Naive thymus-derived CD8-positive, alpha-beta T cell (primary cell): ENCODE data around the gene NT5C2. TPM values are rescaled to one million over a fixed set of nuclear protein-coding genes. Genes with fewer than 3 reads are reported as not detected.
"Not testable (repeated sequence)": the region's sequence is repeated elsewhere in the genome, so short reads cannot be mapped to it uniquely, and the experiment has no call there.

Experiments used
- ATAC-seq, 2 donors: fragments of 150-1000 bp; cut with Tn5 transposase in 1 of 2; sonication (Bioruptor Pico), chemical (Tn5 transposase) in 1 of 2; 1 replicate in 1 of 2; 2 replicates in 1 of 2; pipeline ENCODE4 v1.10.0; 2021; ENCODE audit warnings: mild to moderate bottlenecking in 2 of 2, moderate library complexity in 2 of 2
- POLR2A ChIA-PET: fragments of 350-600 bp; sonication (Branson Sonifier 250); formaldehyde crosslinking; loops from one replicate; lab custom pipeline; 2021; ENCODE audit warnings: antibody characterized with exemption; lab: Charles Lee
- DNase-seq, 10 donors: peaks; one replicate each; pipeline versions ENCODE4 v3.0.0 to v3.0.0-alpha.2; 2020 to 2022
- H3K27ac Mint-ChIP-seq, 10 donors: one replicate each; pipeline ENCODE4 v1.8.0; 2020 to 2022; ENCODE audit warnings: mild to moderate bottlenecking in 10 of 10, mixed read lengths in 10 of 10, moderate library complexity in 4 of 10, inconsistent platforms in 1 of 10
- H3K27me3 Mint-ChIP-seq, 5 donors: one replicate each; pipeline ENCODE4 v1.8.0; 2021 to 2022; ENCODE audit warnings: mixed read lengths in 5 of 5
- H3K36me3 Mint-ChIP-seq, 3 donors: one replicate each; pipeline ENCODE4 v1.8.0; 2020 to 2022; ENCODE audit warnings: mixed read lengths in 3 of 3, mild to moderate bottlenecking in 2 of 3, inconsistent platforms in 1 of 3
- H3K4me1 Mint-ChIP-seq, 4 donors: one replicate each; pipeline ENCODE4 v1.8.0; 2021 to 2022; ENCODE audit warnings: mixed read lengths in 4 of 4
- H3K4me3 Mint-ChIP-seq, 10 donors: one replicate each; pipeline ENCODE4 v1.8.0; 2020 to 2022; ENCODE audit warnings: mild to moderate bottlenecking in 10 of 10, mixed read lengths in 10 of 10, moderate library complexity in 6 of 10, inconsistent platforms in 1 of 10
- H3K9me3 Mint-ChIP-seq, 9 donors: one replicate each; pipeline ENCODE4 v1.8.0; 2020 to 2022; ENCODE audit warnings: mixed read lengths in 9 of 9, mild to moderate bottlenecking in 3 of 9, inconsistent platforms in 1 of 9, moderate library complexity in 1 of 9
- polyA plus RNA-seq, 3 donors: library from polyadenylated mRNA; unstranded; fragments of 300-500 nt; fragmentation: Illumina TruSeq; gene quantifications; one replicate each; pipeline ENCODE4 v1.2.3, GENCODE V29; 2021
- total RNA-seq, 8 experiments: library from RNA in 2 of 8; stranded (reverse) in 2 of 8; gene quantifications; one replicate each; pipeline ENCODE4 v1.2.3 and lab custom pipeline; 2021 to 2026

Gene NT5C2
- total and polyA plus RNA-seq, 5 experiments from 2014 or later: 48.1 to 94.7 (median 63.9) TPM

- Mint-ChIP-seq H3K27me3 (no peaks in the 10 kb centered on the region), H3K27ac (peak overlapping the region in 1 of 10 donors; percentile 2), H3K9me3 (no peaks in the 10 kb centered on the region), H3K4me3 (no peak overlapping the region), H3K4me1 (peaks cover 7 to 42% (median 29%) of the 10 kb centered on the region in 4 donors), H3K36me3 (peaks cover 0 to 75% (median 16%) of the 10 kb centered on the region in 3 donors)
- ATAC-seq (no peak), DNase-seq (no peak)
- POLR2A ChIA-PET: interaction anchor here (2.4 kb wide), 1 partner anchor 15 kb away, joined by 6 read pairs; no protein-coding TSS in a partner anchor
Measured at GRCh38 chr10:103177123-103177522, 15.9 kb downstream of the NT5C2 start.

- H3K27ac Mint-ChIP-seq: peak overlapping the region in 2 of 10 donors; percentile 13 to 76
- peaks cover 0 to 71% (median 15%) of the 10 kb centered on the region in 3 donors for H3K36me3 Mint-ChIP-seq
- POLR2A ChIA-PET: interaction anchor here (1.0 kb wide), 1 partner anchor 10 kb away, joined by 3 read pairs; no protein-coding TSS in a partner anchor
- no peak for ATAC-seq
- no peaks in the 10 kb centered on the region for H3K27me3 Mint-ChIP-seq
- no peak for DNase-seq
- H3K9me3 Mint-ChIP-seq: no peaks in the 10 kb centered on the region
- peaks cover 6 to 30% (median 17%) of the 10 kb centered on the region in 4 donors for H3K4me1 Mint-ChIP-seq
- no peak overlapping the region for H3K4me3 Mint-ChIP-seq
Measured at GRCh38 chr10:103175580-103176285, 17.3 kb downstream of the NT5C2 start.

- H3K9me3 Mint-ChIP-seq, DNase-seq, H3K27me3 Mint-ChIP-seq, H3K4me3 Mint-ChIP-seq, ATAC-seq, POLR2A ChIA-PET, H3K27ac Mint-ChIP-seq: not testable (repeated sequence)
- Mint-ChIP-seq H3K36me3 (peaks cover 0 to 63% (median 12%) of the 10 kb centered on the region in 3 donors), H3K4me1 (peaks cover 3 to 17% (median 10%) of the 10 kb centered on the region in 4 donors)
Measured at GRCh38 chr10:103174324-103174723, 18.7 kb downstream of the NT5C2 start.

GRCh38 chr10:103171278-103171677, 21.8 kb downstream of the NT5C2 start:
- Mint-ChIP-seq H3K27me3 (no peaks in the 10 kb centered on the region), H3K36me3 (peaks cover 0 to 65% (median 16%) of the 10 kb centered on the region in 3 donors), H3K9me3 (no peaks in the 10 kb centered on the region), H3K4me1 (peaks cover 0 to 3% (median under 1%) of the 10 kb centered on the region in 4 donors), H3K4me3 (no peak overlapping the region), H3K27ac (peak overlapping the region in 1 of 10 donors; percentile 61)
- DNase-seq: no peak
- POLR2A ChIA-PET: no interaction called here
- no peak for ATAC-seq

GRCh38 chr10:103168438-103168837, 24.6 kb downstream of the NT5C2 start:
- Mint-ChIP-seq H3K4me1 (peaks cover 0 to 3% (median under 1%) of the 10 kb centered on the region in 4 donors), H3K36me3 (peaks cover 5 to 62% (median 34%) of the 10 kb centered on the region in 3 donors), H3K4me3 (no peak overlapping the region), H3K27me3 (no peaks in the 10 kb centered on the region), H3K9me3 (peaks cover 0 to 6% (median 0%) of the 10 kb centered on the region in 9 donors), H3K27ac (no peak overlapping the region)
- DNase-seq: no peak
- no peak for ATAC-seq
- POLR2A ChIA-PET: no interaction called here

GRCh38 chr10:103167554-103167953, 25.5 kb downstream of the NT5C2 start:
- DNase-seq, POLR2A ChIA-PET, H3K27ac Mint-ChIP-seq, ATAC-seq, H3K27me3 Mint-ChIP-seq, H3K9me3 Mint-ChIP-seq, H3K4me3 Mint-ChIP-seq, H3K4me1 Mint-ChIP-seq: not testable (repeated sequence)
- peaks cover 5 to 58% (median 37%) of the 10 kb centered on the region in 3 donors for H3K36me3 Mint-ChIP-seq

- peaks cover 0 to 8% (median 2%) of the 10 kb centered on the region in 9 donors for H3K9me3 Mint-ChIP-seq
- no peak overlapping the region for H3K4me3 Mint-ChIP-seq
- H3K27me3 Mint-ChIP-seq: no peaks in the 10 kb centered on the region
- DNase-seq (no peak), ATAC-seq (no peak)
- H3K27ac Mint-ChIP-seq: peak overlapping the region in 1 of 10 donors; percentile 2
- H3K36me3 Mint-ChIP-seq: peaks cover 5 to 61% (median 40%) of the 10 kb centered on the region in 3 donors
- POLR2A ChIA-PET: no interaction called here
- H3K4me1 Mint-ChIP-seq: peaks cover 0 to 3% (median under 1%) of the 10 kb centered on the region in 4 donors
Measured at GRCh38 chr10:103166523-103166922, 26.5 kb downstream of the NT5C2 start.

GRCh38 chr10:103163766-103164403, 29.2 kb downstream of the NT5C2 start:
- POLR2A ChIA-PET: interaction anchor here (0.6 to 0.7 kb wide), 2 partner anchors 19 to 1120 kb away, joined by 3 to 5 read pairs; no protein-coding TSS in a partner anchor
- not testable (repeated sequence) for ATAC-seq, H3K4me1 Mint-ChIP-seq, H3K4me3 Mint-ChIP-seq, H3K27me3 Mint-ChIP-seq, H3K27ac Mint-ChIP-seq, H3K9me3 Mint-ChIP-seq, DNase-seq
- peaks cover 10 to 63% (median 56%) of the 10 kb centered on the region in 3 donors for H3K36me3 Mint-ChIP-seq

GRCh38 chr10:103157246-103157645, 35.8 kb downstream of the NT5C2 start:
- ATAC-seq (no peak), DNase-seq (no peak)
- H3K9me3 Mint-ChIP-seq: no peaks in the 10 kb centered on the region
- peaks cover 12 to 61% (median 25%) of the 10 kb centered on the region in 3 donors for H3K36me3 Mint-ChIP-seq
- POLR2A ChIA-PET: no interaction called here
- peak overlapping the region in 1 of 10 donors; percentile 4 for H3K27ac Mint-ChIP-seq
- H3K4me1 Mint-ChIP-seq: peaks cover 3 to 27% (median 14%) of the 10 kb centered on the region in 4 donors
- no peaks in the 10 kb centered on the region for H3K27me3 Mint-ChIP-seq
- no peak overlapping the region for H3K4me3 Mint-ChIP-seq

- Mint-ChIP-seq H3K27ac (peak overlapping the region in 2 of 10 donors; percentile 44 to 61), H3K9me3 (no peaks in the 10 kb centered on the region), H3K4me1 (peaks cover 3 to 27% (median 14%) of the 10 kb centered on the region in 4 donors), H3K27me3 (no peaks in the 10 kb centered on the region), H3K36me3 (peaks cover 12 to 69% (median 18%) of the 10 kb centered on the region in 3 donors), H3K4me3 (no peak overlapping the region)
- ATAC-seq (no peak), DNase-seq (no peak)
- POLR2A ChIA-PET: interaction anchor here (0.6 to 1.3 kb wide), 2 partner anchors 27 to 37 kb away, joined by 3 to 4 read pairs; partner anchors contain the start of gene NT5C2
Measured at GRCh38 chr10:103155471-103156085, 37.5 kb downstream of the NT5C2 start.

GRCh38 chr10:103154521-103155299, 38.4 kb downstream of the NT5C2 start:
- H3K4me3 Mint-ChIP-seq: no peak overlapping the region
- POLR2A ChIA-PET: interaction anchor here (0.6 to 1.3 kb wide), 2 partner anchors 28 to 38 kb away, joined by 3 to 4 read pairs; partner anchors contain the start of gene NT5C2
- peaks cover 7 to 66% (median 11%) of the 10 kb centered on the region in 3 donors for H3K36me3 Mint-ChIP-seq
- DNase-seq (no peak), ATAC-seq (no peak)
- peak overlapping the region in 1 of 10 donors; percentile 44 for H3K27ac Mint-ChIP-seq
- H3K4me1 Mint-ChIP-seq: peaks cover 3 to 27% (median 14%) of the 10 kb centered on the region in 4 donors
- H3K27me3 Mint-ChIP-seq: no peaks in the 10 kb centered on the region
- H3K9me3 Mint-ChIP-seq: no peaks in the 10 kb centered on the region
